HepG2 (cell line): ENCODE measurements around the gene TMEM132E. TPM values are rescaled to one million over a fixed set of nuclear protein-coding genes. Genes with fewer than 3 reads are reported as not detected.

Experiments
- ATAC-seq: fragments of 200-7000 bp; cut with Tn5 transposase; 3 replicates; pipeline ENCODE4 v1.9.1; 2020; ENCODE audit warnings: mild to moderate bottlenecking, moderate library complexity
- BruUV-seq: library from RNA; stranded (reverse); fragments of 400-500 nt; replicated peaks from 2 replicates; lab custom pipeline; 2021; lab: Mats Ljungman, UMichigan
- CTCF ChIA-PET: fragments of 300-600 bp; formaldehyde crosslinking; extraction: SDS; loops from one replicate; lab custom pipeline; 2021; ENCODE audit warnings: low total read pairs, inconsistent platforms, low intra/inter-chr PET ratio; lab: Yijun Ruan, JAX
- POLR2A ChIA-PET: fragments of 350-600 bp; sonication (Branson Sonifier 250); formaldehyde crosslinking; loops from one replicate; lab custom pipeline; 2020; ENCODE audit warnings: antibody characterized with exemption, inconsistent platforms; lab: Yijun Ruan, JAX
- DNase-seq: peaks from one replicate; pipeline ENCODE4 v3.0.0-alpha.2; 2015; ENCODE audit warnings: low spot score
- FAIRE-seq: peaks from 3 replicates; lab custom pipeline; 2011; peaks lifted over from hg19 to GRCh38; lab: Jason Lieb, UNC
- H2AFZ ChIP-seq: one replicate; pipeline ENCODE4 v1.6.1; 2011; ENCODE audit warnings: low read length, inconsistent platforms
- H3K27ac ChIP-seq: fragments of 300-600 bp; 3 replicates; pipeline ENCODE4 v1.8.0; 2011; ENCODE audit warnings: mixed run types, mild to moderate bottlenecking, mixed read lengths, low read length, inconsistent platforms; ENCODE audit not compliant: insufficient read depth; ENCODE audit errors: extremely low read length
- H3K27me3 ChIP-seq, 2 experiments: fragments of 200-600 bp in 1 of 2; 2 replicates in 1 of 2; 3 replicates in 1 of 2; pipeline versions ENCODE4 v1.6.0 to v1.8.0; 2011; ENCODE audit warnings: low read length in 2 of 2, mild to moderate bottlenecking in 2 of 2, moderate library complexity in 2 of 2, inconsistent platforms in 1 of 2; ENCODE audit not compliant: insufficient read depth in 2 of 2, control insufficient read depth in 1 of 2
- H3K36me3 ChIP-seq, 2 experiments: fragments of 200-600 bp in 1 of 2; replicated peaks in 1 of 2; 2 replicates in 1 of 2; 3 replicates in 1 of 2; pipeline versions ENCODE4 v1.5.1 to v1.8.0; 2011; ENCODE audit warnings: low read length in 2 of 2, inconsistent platforms in 1 of 2; ENCODE audit not compliant: insufficient read depth in 2 of 2, control insufficient read depth in 1 of 2
- H3K4me1 ChIP-seq: 2 replicates; pipeline ENCODE4 v1.5.1; 2012; ENCODE audit warnings: low read length, inconsistent platforms; ENCODE audit not compliant: insufficient read depth
- H3K4me2 ChIP-seq: 2 replicates; pipeline ENCODE4 v1.6.0; 2011; ENCODE audit warnings: low read depth, low read length, inconsistent platforms
- H3K4me3 ChIP-seq, 3 experiments: fragments of 200-600 bp in 1 of 3; sonication (generic), shearing (Covaris generic) in 1 of 3; replicated peaks in 1 of 3; 2 replicates each; pipeline ENCODE4 v1.5.1; 2011 to 2016; ENCODE audit warnings: low read length in 3 of 3, inconsistent platforms in 2 of 3, low read depth in 2 of 3, mild to moderate bottlenecking in 2 of 3, control low read depth in 1 of 3, mixed read lengths in 1 of 3; ENCODE audit not compliant: insufficient read depth in 1 of 3
- H3K79me2 ChIP-seq: one replicate; pipeline ENCODE4 v1.6.1; 2011; ENCODE audit warnings: low read length, inconsistent platforms; ENCODE audit not compliant: insufficient read depth
- H3K9ac ChIP-seq: 2 replicates; pipeline ENCODE4 v1.6.0; 2011; ENCODE audit warnings: mild to moderate bottlenecking, low read depth, low read length, inconsistent platforms; ENCODE audit not compliant: insufficient read depth
- H3K9me3 ChIP-seq: 2 replicates; pipeline ENCODE4 v1.5.1; 2012; ENCODE audit warnings: mild to moderate bottlenecking, low read length
- H4K20me1 ChIP-seq: 2 replicates; pipeline ENCODE4 v1.6.0; 2011; ENCODE audit warnings: inconsistent platforms, mild to moderate bottlenecking, low read length, moderate library complexity; ENCODE audit not compliant: insufficient read depth
- BORCS8-MEF2B ChIP-seq: sonication (generic); formaldehyde crosslinking; IDR thresholded peaks from 2 replicates; pipeline ENCODE4 v1.8.0; 2022; ENCODE audit warnings: mild to moderate bottlenecking, missing genetic modification reagents
- CREB1 ChIP-seq, 2 experiments: fragments of 450-650 bp in 1 of 2; IDR thresholded peaks; 2 replicates each; pipeline ENCODE4 v1.6.1; 2016 to 2017; ENCODE audit warnings: control low read depth in 1 of 2, mild to moderate bottlenecking in 1 of 2, missing compliant biosample characterization in 1 of 2, missing genetic modification characterization in 1 of 2
- ELF3 ChIP-seq: IDR thresholded peaks from 2 replicates; pipeline ENCODE4 v1.6.1; 2016; ENCODE audit warnings: missing genetic modification reagents, missing compliant biosample characterization
- HDAC1 ChIP-seq: sonication (generic); formaldehyde crosslinking; IDR thresholded peaks from 2 replicates; pipeline ENCODE4 v1.5.1; 2020; ENCODE audit warnings: mild to moderate bottlenecking, missing genetic modification reagents
- NR0B2 ChIP-seq: sonication (generic); formaldehyde crosslinking; IDR thresholded peaks from 2 replicates; pipeline ENCODE4 v1.4.0; 2020; ENCODE audit warnings: mild to moderate bottlenecking, missing genetic modification reagents
- NR2C2 ChIP-seq: sonication (generic); formaldehyde crosslinking; IDR thresholded peaks from 2 replicates; pipeline ENCODE4 v1.4.0; 2020; ENCODE audit warnings: missing genetic modification reagents, mild to moderate bottlenecking, moderate library complexity, borderline replicate concordance
- NR2F6 ChIP-seq, 2 experiments: IDR thresholded peaks; 2 replicates each; pipeline ENCODE4 v1.6.1; 2016; ENCODE audit warnings: antibody characterized with exemption in 1 of 2, mild to moderate bottlenecking in 1 of 2
- SETDB1 ChIP-seq: sonication (generic); formaldehyde crosslinking; IDR thresholded peaks from 2 replicates; pipeline ENCODE4 v1.5.1; 2020; ENCODE audit warnings: missing genetic modification reagents, mild to moderate bottlenecking, borderline replicate concordance
- ZNF274 ChIP-seq: sonication (generic); formaldehyde crosslinking; IDR thresholded peaks from 2 replicates; pipeline ENCODE4 v1.5.1; 2020; ENCODE audit warnings: mild to moderate bottlenecking, missing genetic modification reagents
- ZNF580 ChIP-seq: IDR thresholded peaks from 2 replicates; pipeline ENCODE4 v1.6.1; 2016; ENCODE audit warnings: low read depth, borderline replicate concordance
- ZNF704 ChIP-seq: sonication (generic); formaldehyde crosslinking; IDR thresholded peaks from 2 replicates; pipeline ENCODE4 v1.8.1; 2023; ENCODE audit warnings: mild to moderate bottlenecking, inconsistent platforms, moderate library complexity, missing genetic modification reagents, borderline replicate concordance
- ZNF784 ChIP-seq: sonication (generic); formaldehyde crosslinking; IDR thresholded peaks from 2 replicates; pipeline ENCODE4 v1.5.1; 2020; ENCODE audit warnings: missing genetic modification reagents, mild to moderate bottlenecking, borderline replicate concordance
- WGBS: methylation state at CpG from one replicate; pipeline ENCODE4 v1.1.6; 2017; ENCODE audit warnings: low lambda C conversion rate; 5-methylcytosine and 5-hydroxymethylcytosine counted together
- in situ Hi-C: cut with HindIII; loops from 2 replicates; pipeline ENCODE4 v1.10.0; 2017; ENCODE audit warnings: low pct_unique_long_range_greater_than_20kb; ENCODE audit not compliant: extremely low pct_ligation_motif_present
- intact Hi-C: fragments of 100-400 bp; cut with micrococcal nuclease; formaldehyde crosslinking; loops from one replicate; pipeline ENCODE4 v1.10.0; 2022; ENCODE audit not compliant: unreplicated experiment
- polyA plus RNA-seq, 8 experiments: library from polyadenylated mRNA; depleted of rRNA in 3 of 8; stranded (reverse) in 7 of 8; unstranded in 1 of 8; fragments of >200 nt; fragmentation: Illumina TruSeq in 4 of 8; extraction: Trizol in 4 of 8; gene quantifications; 2 replicates each; pipeline versions ENCODE4 v1.2.1 to v1.2.3, GENCODE V29; 2011 to 2016; ENCODE audit warnings: low read depth in 4 of 8, missing spikeins in 1 of 8, mixed read lengths in 1 of 8; ENCODE audit not compliant: insufficient read depth in 1 of 8
- total RNA-seq, 5 experiments: library from RNA; depleted of rRNA; stranded (reverse); fragments of >200 nt; fragmentation: Illumina TruSeq; extraction: Trizol; gene quantifications; 2 replicates each; pipeline ENCODE4 v1.2.3, GENCODE V29; 2016; ENCODE audit warnings: low read depth in 1 of 5
- TF ChIP-seq, protein P1 (sequence below): sonication (generic); formaldehyde crosslinking; IDR thresholded peaks from 2 replicates; pipeline ENCODE4 v1.5.0; 2020; ENCODE audit warnings: missing genetic modification reagents
- TF ChIP-seq, protein P2 (sequence below): sonication (generic); formaldehyde crosslinking; IDR thresholded peaks from 2 replicates; pipeline ENCODE4 v1.9.0; 2022; ENCODE audit warnings: low read depth, missing genetic modification reagents

The TMEM132E gene
- total and polyA plus RNA-seq, 2 of the 13 experiments (the other 11 are each of a cell fraction or from before 2014, with no cell fraction given), result not detected

GRCh38 chr17:34645594-34645993 is 66.2 kb downstream of the TMEM132E start (continued):
- TF ChIP-seq ZNF784 (CRISPR knock-in tag), result no peak
- TF ChIP-seq, protein P1, sequence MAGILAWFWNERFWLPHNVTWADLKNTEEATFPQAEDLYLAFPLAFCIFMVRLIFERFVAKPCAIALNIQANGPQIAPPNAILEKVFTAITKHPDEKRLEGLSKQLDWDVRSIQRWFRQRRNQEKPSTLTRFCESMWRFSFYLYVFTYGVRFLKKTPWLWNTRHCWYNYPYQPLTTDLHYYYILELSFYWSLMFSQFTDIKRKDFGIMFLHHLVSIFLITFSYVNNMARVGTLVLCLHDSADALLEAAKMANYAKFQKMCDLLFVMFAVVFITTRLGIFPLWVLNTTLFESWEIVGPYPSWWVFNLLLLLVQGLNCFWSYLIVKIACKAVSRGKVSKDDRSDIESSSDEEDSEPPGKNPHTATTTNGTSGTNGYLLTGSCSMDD (CRISPR knock-in tag), result no peak

DNA sequence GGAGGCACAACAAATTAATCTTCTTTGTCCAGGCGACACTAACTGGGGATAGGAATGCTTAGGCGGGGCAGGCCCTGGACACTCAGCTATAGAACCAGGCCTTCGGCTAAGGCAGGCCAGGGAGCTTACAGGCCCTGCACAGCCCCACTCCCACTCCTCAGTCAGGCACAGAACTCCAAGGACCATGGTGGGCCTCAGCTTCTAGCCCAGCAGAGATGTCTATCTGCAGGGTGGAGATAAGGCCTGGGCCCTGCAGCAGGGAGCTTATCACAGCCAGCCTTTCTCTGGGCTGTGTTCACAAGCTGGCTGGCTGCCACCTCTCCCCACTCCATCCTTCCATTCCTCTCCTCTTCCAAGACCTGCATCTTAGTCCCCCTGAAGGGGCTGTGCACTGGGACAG is 68.1 kb downstream of the TMEM132E start:
- Histone ChIP-seq H3K4me2 (no peak overlapping the region), H3K27ac (no peak overlapping the region), H3K9me3 (no peaks in the 10 kb centered on the region), H3K4me1 (no peaks in the 10 kb centered on the region), H3K27me3 (peaks cover 0 to 5% of the 10 kb centered on the region in 2 experiments; a peak in 3 of 5 replicates), H3K4me3 (no peak overlapping the region), H2AFZ (no peak overlapping the region), H3K9ac (no peak overlapping the region), H4K20me1 (no peaks in the 10 kb centered on the region), H3K79me2 (no peaks in the 10 kb centered on the region), H3K36me3 (no peaks in the 10 kb centered on the region)
- POLR2A ChIA-PET, result no interaction called here
- CTCF ChIA-PET, result no interaction called here
- in situ Hi-C loops (no loop called here), intact Hi-C loops (no loop called here)
- no peak for FAIRE-seq
- 38% methylated on average over 3 of the region's 3 CpGs for WGBS
- BruUV-seq, result no TSS peak
- no peak for DNase-seq
- ATAC-seq, result no peak
- TF ChIP-seq HDAC1 (CRISPR knock-in tag), result no peak
- TF ChIP-seq SETDB1 (CRISPR knock-in tag), result no peak
- no peak for TF ChIP-seq NR2C2 (CRISPR knock-in tag)
- TF ChIP-seq NR2F6 (IDR thresholded peaks at IDR 0.05), result no peak
- TF ChIP-seq NR2F6 (CRISPR knock-in tag; IDR thresholded peaks at IDR 0.05), result no peak
- TF ChIP-seq, protein P2, sequence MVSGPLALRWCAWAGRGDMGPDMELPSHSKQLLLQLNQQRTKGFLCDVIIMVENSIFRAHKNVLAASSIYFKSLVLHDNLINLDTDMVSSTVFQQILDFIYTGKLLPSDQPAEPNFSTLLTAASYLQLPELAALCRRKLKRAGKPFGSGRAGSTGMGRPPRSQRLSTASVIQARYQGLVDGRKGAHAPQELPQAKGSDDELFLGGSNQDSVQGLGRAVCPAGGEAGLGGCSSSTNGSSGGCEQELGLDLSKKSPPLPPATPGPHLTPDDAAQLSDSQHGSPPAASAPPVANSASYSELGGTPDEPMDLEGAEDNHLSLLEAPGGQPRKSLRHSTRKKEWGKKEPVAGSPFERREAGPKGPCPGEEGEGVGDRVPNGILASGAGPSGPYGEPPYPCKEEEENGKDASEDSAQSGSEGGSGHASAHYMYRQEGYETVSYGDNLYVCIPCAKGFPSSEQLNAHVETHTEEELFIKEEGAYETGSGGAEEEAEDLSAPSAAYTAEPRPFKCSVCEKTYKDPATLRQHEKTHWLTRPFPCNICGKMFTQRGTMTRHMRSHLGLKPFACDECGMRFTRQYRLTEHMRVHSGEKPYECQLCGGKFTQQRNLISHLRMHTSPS, result no peak
- TF ChIP-seq NR0B2 (CRISPR knock-in tag), result no peak
- TF ChIP-seq ELF3, result no peak
- no peak for TF ChIP-seq BORCS8-MEF2B
- TF ChIP-seq ZNF704 (CRISPR knock-in tag), result no peak
- no peak for TF ChIP-seq ZNF580 (CRISPR knock-in tag)
- TF ChIP-seq CREB1 (IDR thresholded peaks at IDR 0.05), result no peak
- TF ChIP-seq CREB1 (CRISPR knock-in tag; IDR thresholded peaks at IDR 0.05), result no peak
- TF ChIP-seq ZNF274, result no peak
